Adrenal gland (tissue), 12 donors: ENCODE data around the gene GLDN. TPM values are rescaled to one million over a fixed set of nuclear protein-coding genes. Genes with fewer than 3 reads are reported as not detected.

ENCODE experiments used
- DNase-seq, 7 donors: peaks; one replicate each; pipeline ENCODE4 v3.0.0-alpha.2; 2019 to 2020
- H3K27ac ChIP-seq, 5 donors: fragments of 200-600 bp; sonication (generic) in 4 of 5; 1 replicate in 3 of 5; 2 replicates in 2 of 5; pipeline versions ENCODE4 v1.5.1 to v1.8.0; 2016 to 2020; ENCODE audit warnings: mild to moderate bottlenecking in 1 of 5
- H3K27me3 ChIP-seq: fragments of 200-600 bp; 2 replicates; pipeline ENCODE4 v1.8.0; 2021
- H3K36me3 ChIP-seq, 2 donors: fragments of 200-600 bp; replicated peaks in 1 of 2; 1 replicate in 1 of 2; 2 replicates in 1 of 2; pipeline versions ENCODE4 v1.5.1 to v1.8.0; 2018 to 2022
- H3K4me1 ChIP-seq, 2 donors: fragments of 200-600 bp; replicated peaks in 1 of 2; 1 replicate in 1 of 2; 2 replicates in 1 of 2; pipeline versions ENCODE4 v1.5.1 to v1.8.0; 2018 to 2021
- H3K4me3 ChIP-seq, 4 donors: fragments of 200-600 bp; sonication (generic) in 3 of 4; one replicate each; pipeline ENCODE4 v1.5.1; 2016 to 2018
- H3K9me3 ChIP-seq, 3 donors: fragments of 200-600 bp; sonication (generic) in 1 of 3; replicated peaks in 1 of 3; 1 replicate in 2 of 3; 2 replicates in 1 of 3; pipeline versions ENCODE4 v1.5.1 to v1.8.0; 2016 to 2021
- POLR2A ChIP-seq, 2 donors: fragments of 450-650 bp; IDR thresholded peaks; one replicate each; pipeline ENCODE4 v1.6.1; 2017; ENCODE audit warnings: antibody characterized with exemption in 2 of 2, mild to moderate bottlenecking in 2 of 2, moderate library complexity in 1 of 2
- WGBS, 4 donors: extraction: QIAGEN DNeasy Blood & Tissue Kit in 2 of 4; methylation state at CpG; one replicate each; pipeline versions ENCODE4 v1.1.5 to v1.1.7; 2013 to 2017; 5-methylcytosine and 5-hydroxymethylcytosine counted together
- intact Hi-C, 2 donors: fragments of 100-400 bp; cut with DNase I; formaldehyde crosslinking; loops; one replicate each; pipeline versions ENCODE4 v1.14.1 to v1.15.0; 2022 to 2023
- polyA plus RNA-seq, 3 donors: library from polyadenylated mRNA; stranded (reverse); fragments of 200-250 nt in 2 of 3; fragments of 350-450 nt in 1 of 3; fragmentation: Illumina TruSeq in 1 of 3; extraction: RNeasy Lipid Tissue Mini Kit (QIAGEN cat#74804) in 1 of 3; gene quantifications; one replicate each; pipeline ENCODE4 v1.2.3, GENCODE V29; 2013 to 2014
- total RNA-seq, 9 donors: library from RNA; depleted of rRNA in 4 of 9; stranded (reverse); fragments of >200 nt in 4 of 9; fragments of 120-200 nt in 1 of 9; fragmentation: NEBNext Ultra II Directional in 1 of 9; extraction: Animal tissue kit (Norgen Biotek cat#: 25700) in 1 of 9; gene quantifications; one replicate each; pipeline versions ENCODE4 v1.1.0 to v1.2.4, GENCODE V29; 2013 to 2023
- TF ChIP-seq, protein P1 (sequence below), 6 experiments: fragments of 450-650 bp in 4 of 6; fragments of 200-600 bp in 2 of 6; sonication (generic) in 1 of 6; IDR thresholded peaks; 1 replicate in 5 of 6; 2 replicates in 1 of 6; pipeline versions ENCODE4 v1.5.1 to v1.8.0; 2016 to 2021; ENCODE audit warnings: antibody characterized with exemption in 6 of 6, mild to moderate bottlenecking in 2 of 6, moderate library complexity in 1 of 6
- donor health status: healthy with polysubstance abuse.
- donor health status: Bipolar disorder and iron deficiency.
- donor health status: DM: yes; HTN: yes; CAD: no.
- donor health status: DM: no; HTN: no; CAD: no.
- donor health status: DM: no; HTN: no; CAD: no.
- donor health status: DM: yes; HTN: yes; CAD: no.

Gene GLDN
- total and polyA plus RNA-seq, 12 donors, result 0.44 to 30.8 (median 5.9) TPM

DNA sequence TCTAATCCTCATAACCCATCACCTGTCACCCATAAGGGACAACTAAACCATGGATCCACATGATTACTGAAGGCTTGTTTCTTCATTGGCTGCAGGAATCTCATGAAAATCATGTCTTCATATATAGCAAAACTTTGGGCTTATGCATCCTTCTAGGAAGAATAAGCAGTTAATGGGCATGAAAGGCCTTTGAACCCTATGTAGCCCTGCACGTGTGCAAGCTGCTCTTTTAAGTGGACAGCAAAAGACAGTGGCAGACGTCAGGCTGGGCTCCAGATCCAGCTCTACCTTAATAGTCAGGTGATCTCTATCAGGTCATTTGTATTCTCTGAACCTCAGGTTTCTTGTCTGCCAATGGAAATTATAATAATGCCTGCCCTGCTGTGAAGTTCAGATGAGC lies 21.9 kb upstream of the GLDN start:
- no peaks in the 10 kb centered on the region for H3K36me3 ChIP-seq
- no peaks in the 10 kb centered on the region for H3K27me3 ChIP-seq
- TF ChIP-seq, protein P1, sequence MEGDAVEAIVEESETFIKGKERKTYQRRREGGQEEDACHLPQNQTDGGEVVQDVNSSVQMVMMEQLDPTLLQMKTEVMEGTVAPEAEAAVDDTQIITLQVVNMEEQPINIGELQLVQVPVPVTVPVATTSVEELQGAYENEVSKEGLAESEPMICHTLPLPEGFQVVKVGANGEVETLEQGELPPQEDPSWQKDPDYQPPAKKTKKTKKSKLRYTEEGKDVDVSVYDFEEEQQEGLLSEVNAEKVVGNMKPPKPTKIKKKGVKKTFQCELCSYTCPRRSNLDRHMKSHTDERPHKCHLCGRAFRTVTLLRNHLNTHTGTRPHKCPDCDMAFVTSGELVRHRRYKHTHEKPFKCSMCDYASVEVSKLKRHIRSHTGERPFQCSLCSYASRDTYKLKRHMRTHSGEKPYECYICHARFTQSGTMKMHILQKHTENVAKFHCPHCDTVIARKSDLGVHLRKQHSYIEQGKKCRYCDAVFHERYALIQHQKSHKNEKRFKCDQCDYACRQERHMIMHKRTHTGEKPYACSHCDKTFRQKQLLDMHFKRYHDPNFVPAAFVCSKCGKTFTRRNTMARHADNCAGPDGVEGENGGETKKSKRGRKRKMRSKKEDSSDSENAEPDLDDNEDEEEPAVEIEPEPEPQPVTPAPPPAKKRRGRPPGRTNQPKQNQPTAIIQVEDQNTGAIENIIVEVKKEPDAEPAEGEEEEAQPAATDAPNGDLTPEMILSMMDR (IDR thresholded peaks at IDR 0.05), result no peak
- TF ChIP-seq POLR2A (IDR thresholded peaks at IDR 0.05), result no peak
- H3K4me3 ChIP-seq, result no peak overlapping the region
- WGBS, 4 donors, result 71 to 77% (median 74%) methylated on average over 2 of the region's 2 CpGs
- peaks cover 0 to 16% of the 10 kb centered on the region in 2 donors for H3K4me1 ChIP-seq
- intact Hi-C loops, result no loop called here
- peak overlapping the region in 1 of 5 donors; percentile 55 for H3K27ac ChIP-seq
- DNase-seq, result no peak
- no peaks in the 10 kb centered on the region for H3K9me3 ChIP-seq

DNA sequence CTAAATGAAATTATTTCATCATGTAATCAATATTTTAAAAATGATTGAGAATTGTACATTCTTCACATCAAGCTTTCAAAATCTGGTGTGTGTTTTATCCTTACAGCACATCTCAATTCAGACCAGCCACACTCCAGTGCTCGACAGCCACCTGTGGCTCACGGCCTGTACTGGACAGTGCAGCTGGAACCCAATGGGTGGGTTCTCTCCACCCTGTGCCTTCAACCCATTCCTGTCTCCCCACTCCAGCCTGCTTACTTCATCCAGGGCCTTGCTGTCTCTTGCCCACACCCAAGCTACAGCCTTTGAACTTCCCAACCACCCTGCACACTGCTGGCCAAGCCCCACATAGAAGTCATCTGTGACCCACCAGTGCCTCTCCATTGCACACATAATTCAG lies 20.6 kb upstream of the GLDN start:
- intact Hi-C loops, result no loop called here
- TF ChIP-seq POLR2A (IDR thresholded peaks at IDR 0.05), result no peak
- TF ChIP-seq, protein P1 (IDR thresholded peaks at IDR 0.05), result no peak
- Histone ChIP-seq H3K27ac (no peak overlapping the region), H3K27me3 (no peaks in the 10 kb centered on the region), H3K4me1 (peaks cover 0 to 16% of the 10 kb centered on the region in 2 donors), H3K4me3 (no peak overlapping the region), H3K36me3 (no peaks in the 10 kb centered on the region), H3K9me3 (no peaks in the 10 kb centered on the region)
- WGBS, 4 donors, result 87 to 98% (median 96%) methylated on average over 2 of the region's 2 CpGs
- no peak for DNase-seq

DNA sequence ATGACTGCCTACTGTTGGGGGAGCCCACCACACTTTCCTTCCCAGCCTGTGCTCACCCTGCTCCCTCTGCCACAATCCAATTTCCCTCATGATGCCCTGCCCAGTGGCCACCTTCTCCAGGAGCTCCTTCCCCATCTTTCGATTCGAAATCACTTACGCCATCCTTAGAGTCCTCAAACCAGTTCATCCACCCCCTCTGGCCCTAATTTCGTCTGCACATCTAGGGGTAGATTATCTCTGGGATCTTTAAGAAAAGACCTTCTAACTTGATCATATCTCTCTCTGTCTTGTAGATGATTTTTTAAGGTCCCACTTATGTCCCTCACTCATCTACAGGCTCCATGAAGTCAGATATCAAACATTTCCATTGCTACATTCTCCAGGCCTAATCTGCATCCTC lies 20.1 kb upstream of the GLDN start:
- Histone ChIP-seq H3K27ac (peak overlapping the region in 1 of 5 donors; percentile 54), H3K4me1 (peaks cover 0 to 16% of the 10 kb centered on the region in 2 donors), H3K36me3 (no peaks in the 10 kb centered on the region), H3K4me3 (no peak overlapping the region), H3K9me3 (no peaks in the 10 kb centered on the region), H3K27me3 (no peaks in the 10 kb centered on the region)
- intact Hi-C loops, result no loop called here
- WGBS, 4 donors, result 65 to 86% (median 80%) methylated on average over 4 of the region's 4 CpGs
- TF ChIP-seq, protein P1 (IDR thresholded peaks at IDR 0.05), result no peak
- TF ChIP-seq POLR2A (IDR thresholded peaks at IDR 0.05), result no peak
- no peak for DNase-seq

DNA sequence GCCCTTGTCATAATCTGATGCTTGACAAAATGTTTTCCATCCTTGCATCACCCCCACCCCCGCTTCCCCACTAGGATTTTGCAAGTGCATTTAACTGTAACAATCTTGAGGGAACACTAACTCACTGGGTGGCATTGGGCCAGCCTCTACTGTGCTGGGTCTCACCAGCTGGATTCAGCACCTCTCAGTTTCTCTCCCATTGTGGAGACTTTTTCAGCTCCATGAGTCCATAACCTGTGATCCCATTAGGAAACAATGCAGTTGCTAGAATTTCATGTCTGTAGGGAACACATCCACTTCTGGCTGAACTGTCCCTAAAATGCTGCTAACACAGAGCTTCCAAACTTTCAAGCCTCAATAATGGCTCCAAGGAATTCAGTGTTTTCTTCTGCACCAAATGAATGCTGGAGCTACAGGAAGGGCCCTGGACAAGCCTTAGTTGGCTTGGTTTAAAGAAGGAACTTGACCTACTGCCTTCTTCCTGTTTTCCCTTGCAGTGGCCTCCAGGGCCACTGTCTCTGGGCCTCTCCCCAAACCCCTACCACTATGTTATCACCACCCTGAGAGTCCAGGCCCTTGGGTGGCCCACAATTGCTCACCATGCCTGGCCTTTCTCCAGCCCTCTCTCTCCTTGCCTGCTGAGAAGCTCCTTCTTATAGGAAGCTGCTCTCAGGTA lies 18.7 kb upstream of the GLDN start:
- TF ChIP-seq, protein P1 (IDR thresholded peaks at IDR 0.05), result no peak
- TF ChIP-seq POLR2A (IDR thresholded peaks at IDR 0.05), result no peak
- intact Hi-C loops, result no loop called here
- WGBS, 4 donors, result 67 to 89% (median 80%) methylated on average over 1 of the region's 1 CpG
- Histone ChIP-seq H3K9me3 (no peaks in the 10 kb centered on the region), H3K36me3 (no peaks in the 10 kb centered on the region), H3K4me3 (no peak overlapping the region), H3K4me1 (peaks cover 0 to 16% of the 10 kb centered on the region in 2 donors), H3K27ac (peak overlapping the region in 3 of 5 donors; percentile 36 to 77 (median 63)), H3K27me3 (no peaks in the 10 kb centered on the region)
- DNase-seq, result peak in 6 of 7 donors; percentile 38 to 82 (median 64)
